HuH-7.5 (cell line): Measurements from ENCODE around the gene DUSP9.
"Not testable (repeated sequence)": the region's sequence is repeated elsewhere in the genome, so short reads cannot be mapped to it uniquely, and the experiment has no call there.

Experiments
- DNase-seq: peaks from one replicate; pipeline ENCODE4 v3.0.0; 2011; ENCODE audit warnings: low spot score

Gene DUSP9

GRCh38 chrX:153672531-153673427 lies 25.8 kb downstream of the DUSP9 start:
- DNase-seq = no peak

GRCh38 chrX:153673428-153674218 lies 26.6 kb downstream of the DUSP9 start, which contains the start of gene PNCK:
PNCK (minus strand) TSS chrX:153673813; CDS start chrX:153673076, 737 bp downstream.
- no peak for DNase-seq

GRCh38 chrX:153674219-153674851 lies 27.3 kb downstream of the DUSP9 start:
- DNase-seq = no peak

- DNase-seq = no peak
These were observed 34.2 kb downstream of the DUSP9 start for GRCh38 chrX:153681175-153681574.

GRCh38 chrX:153683486-153683885 lies 36.5 kb downstream of the DUSP9 start:
- not testable (repeated sequence) for DNase-seq

- no peak for DNase-seq
These were observed 37.6 kb downstream of the DUSP9 start for GRCh38 chrX:153684467-153685155.

GRCh38 chrX:153685156-153685536 lies 38.1 kb downstream of the DUSP9 start:
- DNase-seq = no peak

GRCh38 chrX:153685751-153686696 lies 39.0 kb downstream of the DUSP9 start:
- DNase-seq = no peak

- DNase-seq = no peak
These were observed 39.7 kb downstream of the DUSP9 start for GRCh38 chrX:153686711-153687110.

GRCh38 chrX:153687121-153688039 lies 40.4 kb downstream of the DUSP9 start, which contains the start of gene SLC6A8:
SLC6A8 (plus strand) TSS chrX:153687926; CDS start chrX:153688575, 649 bp downstream.
- DNase-seq = peak; percentile 63

- no peak for DNase-seq
These were observed 41.1 kb downstream of the DUSP9 start for GRCh38 chrX:153688071-153688470.

GRCh38 chrX:153688506-153688905 lies 41.5 kb downstream of the DUSP9 start:
- no peak for DNase-seq

- DNase-seq = no peak
These were observed 42.0 kb downstream of the DUSP9 start for GRCh38 chrX:153688911-153689590.

GRCh38 chrX:153689654-153690465 lies 42.9 kb downstream of the DUSP9 start:
- DNase-seq = no peak

- DNase-seq = no peak
These were observed 43.5 kb downstream of the DUSP9 start for GRCh38 chrX:153690466-153690865.

GRCh38 chrX:153691032-153691827 lies 44.2 kb downstream of the DUSP9 start:
- not testable (repeated sequence) for DNase-seq

- no peak for DNase-seq
These were observed 45.0 kb downstream of the DUSP9 start for GRCh38 chrX:153692003-153692402.
